ENCODE results near the gene GOLGA8B. TPM values are rescaled to one million over a fixed set of nuclear protein-coding genes. Genes with fewer than 3 reads are reported as not detected.

The GOLGA8B gene
- total RNA-seq, 1 donor from 2014 or later = 156 TPM

Other genes starting within 250 kb of the GOLGA8B start
- 21.9 to 24.3 TPM (median 23.7 TPM) in 3 replicates for gene SLC12A6, start 245.9 kb downstream of the GOLGA8B start, total RNA-seq
- gene NOP10, start 240.5 kb downstream of the GOLGA8B start, total RNA-seq = 88.9 to 95.9 TPM (median 94.6 TPM) in 3 replicates
- gene NUTM1, start 240.3 kb downstream of the GOLGA8B start, total RNA-seq = not detected in 3 replicates
- 88.7 to 91.3 TPM (median 91.1 TPM) in 3 replicates for gene LPCAT4, start 216.5 kb downstream of the GOLGA8B start, total RNA-seq
- gene GOLGA8A, start 145.8 kb downstream of the GOLGA8B start, total RNA-seq = 381 to 396 TPM (median 383 TPM) in 3 replicates
- not detected in 3 replicates for gene GJD2, start 171.3 kb upstream of the GOLGA8B start, total RNA-seq
- gene ACTC1, start 211.9 kb upstream of the GOLGA8B start, total RNA-seq = 4.8 to 5.5 TPM (median 5.4 TPM) in 3 replicates

Data from mesothelial cell of epicardium (in vitro differentiated cells).